Activated T-helper 2 cell treated with anti-CD3 and anti-CD28 coated beads, Interferon-gamma antibody, Interleukin-2, Interleukin-4, amounts not matched to agents 10 μg/mL and 5 μg/mL and 100 μg/mL, durations not matched to agents 14 hours and 24 hours and 36 hours (primary cell): ENCODE measurements around the gene LRCH1. TPM values are rescaled to one million over a fixed set of nuclear protein-coding genes. Genes with fewer than 3 reads are reported as not detected.
"Not testable (repeated sequence)": the region's sequence is repeated elsewhere in the genome, so short reads cannot be mapped to it uniquely, and the experiment has no call there.

Experiments
- DNase-seq: peaks from one replicate; pipeline ENCODE4 v3.0.0; 2021; ENCODE audit warnings: low spot score
- H3K27ac Mint-ChIP-seq: one replicate; pipeline ENCODE4 v1.8.0; 2021; ENCODE audit warnings: mixed read lengths
- H3K27me3 Mint-ChIP-seq: one replicate; pipeline ENCODE4 v1.8.0; 2021; ENCODE audit warnings: low read depth, mixed read lengths
- H3K36me3 Mint-ChIP-seq: one replicate; pipeline ENCODE4 v1.8.0; 2021; ENCODE audit warnings: low read depth, mixed read lengths
- H3K4me1 Mint-ChIP-seq: one replicate; pipeline ENCODE4 v1.8.0; 2021; ENCODE audit warnings: low read depth, mixed read lengths
- H3K4me3 Mint-ChIP-seq: one replicate; pipeline ENCODE4 v1.8.0; 2021; ENCODE audit warnings: low read depth, mild to moderate bottlenecking, moderate library complexity, mixed read lengths
- H3K9me3 Mint-ChIP-seq: one replicate; pipeline ENCODE4 v1.8.0; 2021; ENCODE audit warnings: mixed read lengths
- intact Hi-C: fragments of 100-400 bp; cut with micrococcal nuclease; formaldehyde crosslinking; loops from one replicate; pipeline ENCODE4 v1.15.1; 2023
- total RNA-seq: library from RNA; stranded (reverse); gene quantifications from 2 replicates; pipeline ENCODE4 v1.2.3, GENCODE V29; 2022

Gene LRCH1
- total RNA-seq, 1 donor from 2014 or later = 17.8 TPM

DNA sequence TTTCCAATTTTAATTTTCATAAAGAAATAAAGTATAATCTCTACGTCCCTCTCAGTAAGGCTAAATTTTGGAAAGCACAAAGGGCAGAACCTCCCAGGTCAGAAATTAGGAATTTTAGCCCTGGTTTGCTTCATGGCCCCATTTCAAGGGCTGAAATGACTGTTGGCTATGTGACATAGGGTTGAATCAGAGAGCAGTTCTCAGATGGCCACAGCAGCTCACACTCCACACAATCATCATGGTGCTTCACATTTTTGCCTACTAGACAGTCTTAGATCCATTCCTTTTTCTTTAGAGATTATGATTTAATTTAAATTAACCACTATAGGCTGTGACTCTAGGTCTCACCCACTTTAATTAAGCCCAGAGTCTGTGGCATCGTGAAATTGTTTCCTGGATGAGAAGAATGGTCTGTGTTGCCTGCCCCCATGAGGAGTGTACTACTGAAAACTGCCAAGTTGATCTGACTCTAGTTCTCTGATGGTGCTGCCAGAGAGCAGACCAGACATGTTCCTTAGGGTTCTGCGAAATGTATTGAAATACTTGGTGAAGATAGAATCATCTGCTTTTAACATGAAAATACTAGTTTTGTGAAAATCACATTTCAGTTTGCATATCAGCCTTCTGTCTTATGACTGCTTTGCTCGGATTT, 186.6 kb downstream of the LRCH1 start:
- intact Hi-C loops = no loop called here

DNA sequence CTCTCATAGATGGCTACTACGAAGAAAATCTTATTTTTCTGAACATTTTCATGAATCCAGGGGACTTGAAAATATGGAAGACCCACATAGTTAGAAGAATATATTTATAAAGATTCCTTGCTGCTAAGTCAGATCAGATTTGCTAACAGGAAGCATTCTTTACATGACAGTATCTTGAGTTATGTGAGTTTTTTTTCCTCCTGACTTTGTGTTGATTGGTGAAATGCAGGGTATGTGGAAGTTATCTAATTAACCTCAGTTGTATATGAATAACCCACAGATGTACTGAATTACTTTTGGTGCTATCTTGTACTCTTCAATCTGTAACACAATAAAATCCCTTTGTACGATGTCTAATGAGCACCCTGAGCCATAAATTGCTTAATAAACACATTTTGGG, 190.2 kb downstream of the LRCH1 start:
- DNase-seq = no peak
- Mint-ChIP-seq H3K9me3 (no peaks in the 10 kb centered on the region), H3K4me1 (no peaks in the 10 kb centered on the region), H3K27ac (no peak overlapping the region), H3K4me3 (no peak overlapping the region), H3K27me3 (no peaks in the 10 kb centered on the region), H3K36me3 (peaks cover 39% of the 10 kb centered on the region)
- intact Hi-C loops = no loop called here

More for the DNA sequence above, 186.6 kb downstream of the LRCH1 start:
- Mint-ChIP-seq H3K4me3 (no peak overlapping the region), H3K27ac (no peak overlapping the region), H3K4me1 (no peaks in the 10 kb centered on the region), H3K27me3 (no peaks in the 10 kb centered on the region), H3K9me3 (no peaks in the 10 kb centered on the region), H3K36me3 (peaks cover 31% of the 10 kb centered on the region)
- no peak for DNase-seq

DNA sequence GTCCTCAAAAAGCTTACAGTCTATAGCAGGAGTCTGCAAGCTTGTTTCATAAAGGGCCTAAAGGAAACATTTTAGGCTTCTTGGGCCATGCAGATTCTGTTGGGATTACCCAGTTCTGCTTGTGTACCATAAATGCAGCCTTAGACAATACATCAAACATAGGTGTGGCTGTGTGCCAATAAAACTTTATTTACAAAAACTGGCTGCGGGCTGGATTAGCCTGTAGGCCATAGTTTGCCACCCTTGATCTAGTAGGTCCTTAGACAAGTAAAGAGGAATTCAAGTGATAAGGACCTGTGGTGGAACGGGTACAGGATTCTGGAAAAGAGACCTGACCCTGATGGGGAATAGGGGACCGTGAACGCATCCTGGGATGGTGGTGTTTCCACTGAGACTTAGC, 192.1 kb downstream of the LRCH1 start:
- peaks cover 52% of the 10 kb centered on the region for H3K36me3 Mint-ChIP-seq
- H3K27ac Mint-ChIP-seq = no peak overlapping the region
- intact Hi-C loops = no loop called here
- no peak for DNase-seq
- no peaks in the 10 kb centered on the region for H3K27me3 Mint-ChIP-seq
- no peak overlapping the region for H3K4me3 Mint-ChIP-seq
- peaks cover 6% of the 10 kb centered on the region for H3K4me1 Mint-ChIP-seq
- H3K9me3 Mint-ChIP-seq = no peaks in the 10 kb centered on the region

DNA sequence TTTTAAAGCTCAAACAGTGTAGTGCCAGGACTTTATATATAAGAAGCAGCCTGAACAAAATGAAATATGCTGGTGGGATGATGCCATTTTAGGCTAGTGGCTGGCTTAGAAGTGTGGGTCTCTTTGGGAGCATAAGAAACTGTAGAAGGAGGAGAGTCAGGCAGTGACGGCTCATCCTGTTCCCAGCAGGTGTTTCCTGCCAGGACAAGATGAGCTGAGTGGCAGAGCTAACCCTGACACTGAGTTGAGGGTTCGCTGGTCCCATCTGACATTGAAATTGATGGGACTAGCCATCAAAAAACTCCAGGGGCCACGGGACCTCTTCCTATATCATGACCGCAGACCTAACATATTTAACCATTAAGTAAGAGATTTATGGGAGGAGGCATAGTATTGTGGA, 192.7 kb downstream of the LRCH1 start:
- peaks cover 10% of the 10 kb centered on the region for H3K4me1 Mint-ChIP-seq
- intact Hi-C loops = no loop called here
- H3K4me3 Mint-ChIP-seq = no peak overlapping the region
- peaks cover 58% of the 10 kb centered on the region for H3K36me3 Mint-ChIP-seq
- no peaks in the 10 kb centered on the region for H3K9me3 Mint-ChIP-seq
- DNase-seq = no peak
- H3K27me3 Mint-ChIP-seq = no peaks in the 10 kb centered on the region
- H3K27ac Mint-ChIP-seq = no peak overlapping the region

DNA sequence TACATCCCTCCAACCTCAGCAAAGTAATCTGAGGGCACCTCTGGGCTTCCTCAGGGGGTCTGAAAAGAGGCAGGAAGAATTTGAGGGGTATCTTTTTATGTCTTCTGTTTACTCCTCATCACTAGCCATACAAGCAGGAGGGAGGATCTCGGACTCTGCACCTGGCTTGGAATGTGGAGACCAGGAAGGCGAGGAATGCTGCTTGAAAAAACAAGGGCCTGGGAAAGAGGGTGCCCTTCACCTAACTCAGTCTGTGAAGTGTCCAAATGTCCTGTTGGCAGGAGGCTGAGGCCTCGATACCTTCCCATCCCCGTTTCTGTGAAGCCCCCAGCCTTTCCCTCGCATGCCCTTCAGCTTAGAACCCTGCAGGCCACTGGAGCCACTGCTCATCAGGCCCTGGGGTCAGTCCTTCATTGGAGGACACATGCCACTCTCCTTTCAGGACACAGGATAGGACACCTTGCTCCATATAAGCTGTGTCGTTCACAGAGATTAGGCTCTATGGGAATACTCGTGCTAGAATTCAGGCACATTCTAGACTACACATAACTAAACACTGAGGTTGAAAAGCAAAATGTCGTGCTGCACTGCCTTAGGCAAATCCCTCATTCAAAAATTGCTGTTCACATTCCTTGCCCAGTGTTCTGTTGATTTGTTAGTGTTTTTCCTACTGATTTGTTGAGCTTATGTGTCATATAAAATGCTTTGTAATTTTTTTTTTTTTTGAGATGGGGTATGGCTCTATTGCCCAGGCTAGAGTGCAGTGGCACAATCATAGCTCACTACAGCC, 194.3 kb downstream of the LRCH1 start:
- no peak overlapping the region for H3K4me3 Mint-ChIP-seq
- H3K36me3 Mint-ChIP-seq = peaks cover 64% of the 10 kb centered on the region
- no peaks in the 10 kb centered on the region for H3K27me3 Mint-ChIP-seq

DNA sequence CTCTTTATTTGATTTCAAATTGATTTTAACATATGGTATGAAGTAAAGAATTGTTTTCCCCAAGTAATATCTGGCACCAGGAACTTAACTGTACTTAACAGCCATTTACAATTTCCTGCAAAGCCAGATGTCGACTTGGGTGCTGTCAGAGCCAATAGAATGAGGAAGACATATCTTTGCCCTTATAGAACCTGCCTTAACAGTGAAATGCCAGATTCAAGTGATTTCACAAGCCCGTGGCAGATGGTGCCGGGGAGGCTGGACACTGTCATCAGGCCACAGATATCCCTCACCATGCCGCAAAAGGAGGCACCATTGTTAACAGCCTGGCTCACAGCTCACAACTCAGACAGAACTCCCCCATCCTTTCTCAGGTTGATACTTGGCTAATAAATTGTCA, 195.3 kb downstream of the LRCH1 start:
- no peak for DNase-seq
- Mint-ChIP-seq H3K4me1 (peaks cover 28% of the 10 kb centered on the region), H3K36me3 (peaks cover 65% of the 10 kb centered on the region), H3K27ac (no peak overlapping the region), H3K27me3 (no peaks in the 10 kb centered on the region), H3K9me3 (no peaks in the 10 kb centered on the region), H3K4me3 (no peak overlapping the region)
- intact Hi-C loops = no loop called here

More for the DNA sequence above, 194.3 kb downstream of the LRCH1 start:
- H3K9me3 Mint-ChIP-seq = no peaks in the 10 kb centered on the region
- DNase-seq = no peak
- H3K4me1 Mint-ChIP-seq = peaks cover 23% of the 10 kb centered on the region
- intact Hi-C loops = no loop called here
- no peak overlapping the region for H3K27ac Mint-ChIP-seq

DNA sequence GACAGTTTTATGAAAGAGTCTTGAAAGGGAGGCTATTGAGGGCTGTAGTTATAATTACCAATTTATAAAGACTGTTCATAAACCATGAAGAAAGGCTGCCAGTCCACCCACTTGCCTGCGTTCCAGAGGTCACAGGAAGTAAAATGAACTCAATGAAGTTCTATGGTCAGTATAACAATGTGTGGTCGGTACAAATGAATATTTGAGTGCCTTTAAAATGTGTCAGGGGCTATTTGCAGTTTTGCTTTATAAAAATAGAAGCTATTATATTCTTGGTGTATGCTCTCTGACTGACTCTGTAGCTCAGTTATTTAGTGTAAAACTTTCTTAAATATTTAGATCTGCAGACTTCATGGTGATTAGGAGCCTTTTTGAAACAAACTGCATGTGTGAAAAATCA, 197.0 kb downstream of the LRCH1 start:
- peaks cover 36% of the 10 kb centered on the region for H3K4me1 Mint-ChIP-seq
- H3K4me3 Mint-ChIP-seq = no peak overlapping the region
- H3K9me3 Mint-ChIP-seq = no peaks in the 10 kb centered on the region
- H3K27ac Mint-ChIP-seq = no peak overlapping the region
- intact Hi-C loops = no loop called here
- no peaks in the 10 kb centered on the region for H3K27me3 Mint-ChIP-seq
- H3K36me3 Mint-ChIP-seq = peaks cover 74% of the 10 kb centered on the region
- no peak for DNase-seq

DNA sequence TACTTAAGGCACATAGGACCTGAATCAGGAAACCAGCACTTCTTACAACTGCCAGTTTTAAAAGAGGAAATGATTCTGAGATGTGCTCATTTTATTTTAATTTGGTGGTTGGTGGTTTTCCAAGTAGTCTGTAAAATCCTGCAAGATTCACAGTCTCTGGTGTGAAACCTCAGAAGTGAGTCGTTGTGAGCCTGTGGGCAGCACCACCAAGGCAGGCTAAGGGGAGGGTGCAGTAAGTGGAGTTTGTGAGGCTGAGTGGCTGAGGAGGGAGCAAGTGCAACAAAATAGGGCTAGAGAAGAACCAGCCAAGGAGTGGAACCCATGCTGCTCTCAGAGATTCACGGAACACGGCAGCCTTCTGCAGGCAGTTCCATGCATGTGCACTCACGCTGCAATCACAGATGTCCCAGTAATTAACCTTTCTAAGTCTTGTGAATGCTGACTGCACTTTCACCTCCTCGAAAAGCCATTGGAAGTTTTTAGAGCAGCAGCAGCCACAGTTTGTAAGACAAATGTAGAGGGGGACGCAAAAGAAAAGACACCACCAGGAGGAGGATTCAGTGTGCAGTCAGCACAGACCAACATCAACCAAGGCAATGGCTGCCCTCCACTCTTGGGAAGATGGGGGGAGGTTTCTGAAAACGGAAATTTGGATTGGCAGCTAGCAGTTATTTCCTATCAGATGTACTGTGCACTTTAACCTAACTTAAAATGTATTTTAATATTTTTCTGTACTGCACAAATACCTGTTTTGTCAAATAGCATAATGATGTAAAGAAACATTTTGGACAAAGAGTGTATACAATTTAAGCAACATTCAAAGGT, 199.1 kb downstream of the LRCH1 start:
- no peaks in the 10 kb centered on the region for H3K9me3 Mint-ChIP-seq
- no peaks in the 10 kb centered on the region for H3K27me3 Mint-ChIP-seq
- DNase-seq = peak; percentile 50
- H3K4me1 Mint-ChIP-seq = peaks cover 36% of the 10 kb centered on the region
- H3K4me3 Mint-ChIP-seq = peak overlapping the region; percentile 55
- peak overlapping the region; percentile 72 for H3K27ac Mint-ChIP-seq
- H3K36me3 Mint-ChIP-seq = peaks cover 58% of the 10 kb centered on the region
- intact Hi-C loops = loop anchor here (1.0 to 2.0 kb wide), 2 partner anchors 45 to 198 kb away; partner anchors contain the start of gene ESD

DNA sequence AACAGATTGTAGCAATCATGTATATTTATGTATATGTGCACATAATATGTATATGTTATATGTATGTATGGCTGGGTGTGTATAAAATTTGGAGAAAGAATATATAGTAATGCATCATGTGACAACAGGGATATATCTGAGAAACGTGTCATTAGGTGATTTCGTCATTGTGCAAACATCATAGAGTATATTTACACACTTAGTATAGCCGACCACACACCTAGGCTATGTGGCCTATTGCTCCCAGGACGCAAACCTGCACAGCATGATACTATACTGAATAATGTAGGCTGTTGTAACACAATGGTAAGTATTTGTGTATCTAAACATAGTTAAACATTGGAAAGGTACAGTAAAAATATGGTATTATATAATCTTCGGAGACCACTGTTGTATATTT, 200.2 kb downstream of the LRCH1 start:
- Mint-ChIP-seq H3K36me3 (peaks cover 52% of the 10 kb centered on the region), H3K27ac (no peak overlapping the region), H3K9me3 (no peaks in the 10 kb centered on the region), H3K27me3 (no peaks in the 10 kb centered on the region), H3K4me1 (peaks cover 46% of the 10 kb centered on the region), H3K4me3 (no peak overlapping the region)
- intact Hi-C loops = loop anchor here (2.0 kb wide), 1 partner anchor 44 kb away; the partner anchor contains the start of gene ESD
- no peak for DNase-seq

DNA sequence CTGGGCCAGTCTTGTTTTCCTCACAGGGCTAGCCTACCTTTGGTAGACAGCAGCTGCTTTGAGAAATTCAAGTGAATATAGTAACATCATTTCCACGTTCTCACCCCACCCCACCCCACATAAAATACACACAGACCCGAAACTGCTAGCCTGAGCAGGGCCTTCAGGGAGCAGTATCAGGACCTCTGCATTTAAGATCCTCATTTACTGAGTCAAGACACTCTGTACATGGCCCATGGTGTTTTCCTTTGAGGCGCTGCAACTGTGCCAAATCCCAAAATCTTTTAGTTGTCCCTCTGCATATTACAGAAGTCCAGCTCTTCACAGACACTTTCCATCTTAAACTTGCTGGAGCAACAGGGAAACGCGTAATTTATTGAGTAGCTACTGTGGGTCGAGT, 200.9 kb downstream of the LRCH1 start:
- no peak for DNase-seq
- H3K4me3 Mint-ChIP-seq = no peak overlapping the region
- no peaks in the 10 kb centered on the region for H3K9me3 Mint-ChIP-seq
- H3K36me3 Mint-ChIP-seq = peaks cover 44% of the 10 kb centered on the region
- H3K27me3 Mint-ChIP-seq = no peaks in the 10 kb centered on the region
- intact Hi-C loops = loop anchor here (2.0 kb wide), 1 partner anchor 43 kb away; the partner anchor contains the start of gene ESD
- no peak overlapping the region for H3K27ac Mint-ChIP-seq
- H3K4me1 Mint-ChIP-seq = peaks cover 52% of the 10 kb centered on the region

DNA sequence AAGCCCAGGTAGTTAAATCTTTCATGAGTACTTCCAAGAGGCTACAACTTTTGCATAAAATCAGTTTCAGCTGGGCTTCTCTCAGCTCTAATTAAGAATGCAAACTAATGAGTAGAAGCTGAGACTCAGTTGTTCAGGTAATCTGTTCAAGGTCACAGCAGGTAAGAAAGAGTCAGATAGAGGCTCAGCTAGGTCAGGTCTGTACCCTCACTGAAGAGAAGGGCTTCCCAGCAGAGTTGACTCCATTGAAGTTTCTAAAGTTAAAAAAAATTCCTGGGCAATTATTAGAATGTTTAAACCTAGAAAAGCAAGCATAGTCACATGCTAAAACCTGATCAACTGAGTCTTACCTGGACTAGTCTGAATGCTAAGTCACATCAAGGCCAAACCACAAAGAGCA, 201.8 kb downstream of the LRCH1 start:
- intact Hi-C loops = no loop called here
- no peak overlapping the region for H3K27ac Mint-ChIP-seq
- peaks cover 53% of the 10 kb centered on the region for H3K4me1 Mint-ChIP-seq
- H3K9me3 Mint-ChIP-seq = no peaks in the 10 kb centered on the region
- no peaks in the 10 kb centered on the region for H3K27me3 Mint-ChIP-seq
- H3K4me3 Mint-ChIP-seq = no peak overlapping the region
- DNase-seq = no peak
- peaks cover 38% of the 10 kb centered on the region for H3K36me3 Mint-ChIP-seq

DNA sequence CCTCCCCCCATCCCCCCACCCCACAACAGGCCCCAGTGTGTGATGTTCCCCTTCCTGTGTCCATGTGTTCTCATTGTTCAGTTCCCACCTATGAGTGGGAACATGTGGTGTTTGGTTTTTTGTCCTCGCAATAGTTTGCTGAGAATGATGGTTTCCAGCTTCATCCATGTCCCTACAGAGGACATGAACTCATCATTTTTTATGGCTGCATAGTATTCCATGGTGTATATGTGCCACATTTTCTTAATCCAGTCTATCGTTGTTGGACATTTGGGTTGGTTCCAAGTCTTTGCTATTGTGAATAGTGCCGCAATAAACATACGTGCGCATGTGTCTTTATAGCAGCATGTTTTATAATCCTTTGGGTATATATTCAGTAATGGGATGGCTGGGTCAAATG, 202.5 kb downstream of the LRCH1 start:
- H3K9me3 Mint-ChIP-seq, H3K27ac Mint-ChIP-seq, H3K4me3 Mint-ChIP-seq, intact Hi-C loops, H3K27me3 Mint-ChIP-seq, DNase-seq: not testable (repeated sequence)
- H3K36me3 Mint-ChIP-seq = peaks cover 32% of the 10 kb centered on the region
- peaks cover 53% of the 10 kb centered on the region for H3K4me1 Mint-ChIP-seq
